AG08396 (cell line): ENCODE results near the gene TET2.

ENCODE experiments used
- DNase-seq: peaks from one replicate; pipeline ENCODE4 v3.0.0; 2012; ENCODE audit warnings: low spot score, mixed read lengths

The TET2 gene

GRCh38 chr4:105236202-105236915, 89.7 kb downstream of the TET2 start:
- no peak for DNase-seq

GRCh38 chr4:105236916-105237311, 90.2 kb downstream of the TET2 start:
- DNase-seq = no peak

- DNase-seq = no peak
Measured at GRCh38 chr4:105240037-105240436, 93.4 kb downstream of the TET2 start.

GRCh38 chr4:105241451-105241850, 94.8 kb downstream of the TET2 start:
- no peak for DNase-seq

GRCh38 chr4:105243446-105243845, 96.8 kb downstream of the TET2 start:
- no peak for DNase-seq

GRCh38 chr4:105246712-105247111, 100.0 kb downstream of the TET2 start:
- DNase-seq = peak; percentile 13

GRCh38 chr4:105248613-105249012, 101.9 kb downstream of the TET2 start:
- no peak for DNase-seq

GRCh38 chr4:105257817-105258495, 111.3 kb downstream of the TET2 start:
- no peak for DNase-seq

- no peak for DNase-seq
Measured at GRCh38 chr4:105265689-105266088, 119.0 kb downstream of the TET2 start.

GRCh38 chr4:105267280-105267679, 120.6 kb downstream of the TET2 start:
- DNase-seq = no peak

GRCh38 chr4:105272002-105272401, 125.3 kb downstream of the TET2 start:
- no peak for DNase-seq

GRCh38 chr4:105273230-105273629, 126.6 kb downstream of the TET2 start:
- DNase-seq = no peak

GRCh38 chr4:105274090-105274489, 127.4 kb downstream of the TET2 start:
- DNase-seq = no peak

GRCh38 chr4:105274504-105274903, 127.8 kb downstream of the TET2 start:
- no peak for DNase-seq

- no peak for DNase-seq
Measured at GRCh38 chr4:105276361-105277104, 129.9 kb downstream of the TET2 start.

GRCh38 chr4:105277702-105278101, 131.0 kb downstream of the TET2 start:
- DNase-seq = no peak

GRCh38 chr4:105279314-105279713, 132.6 kb downstream of the TET2 start:
- no peak for DNase-seq

GRCh38 chr4:105280338-105281123, 133.9 kb downstream of the TET2 start:
- peak; percentile 43 for DNase-seq

- no peak for DNase-seq
Measured at GRCh38 chr4:105281124-105281415, 134.4 kb downstream of the TET2 start.

- DNase-seq = no peak
Measured at GRCh38 chr4:105282489-105282888, 135.8 kb downstream of the TET2 start.

GRCh38 chr4:105283501-105283900, 136.8 kb downstream of the TET2 start:
- DNase-seq = no peak

GRCh38 chr4:105288121-105288520, 141.4 kb downstream of the TET2 start:
- no peak for DNase-seq
